GM12891 (cell line): ENCODE measurements around the gene SRPK3.
"Not testable (repeated sequence)": the region's sequence is repeated elsewhere in the genome, so short reads cannot be mapped to it uniquely, and the experiment has no call there.

Experiments
- POLR2A ChIP-seq: IDR thresholded peaks from 2 replicates; pipeline ENCODE4 v1.6.1; 2011; ENCODE audit warnings: low read depth, low read length, control low read depth
- POLR2AphosphoS5 ChIP-seq: IDR thresholded peaks from 2 replicates; pipeline ENCODE4 v1.6.1; 2011; ENCODE audit warnings: low read depth, low read length, control low read depth

GRCh38 chrX:153749017-153749416 lies 31.8 kb upstream of the SRPK3 start:
- not testable (repeated sequence) for TF ChIP-seq POLR2A, POLR2AphosphoS5
